Chondrocyte (in vitro differentiated cells): ENCODE data around the gene GGTLC1. TPM values are rescaled to one million over a fixed set of nuclear protein-coding genes. Genes with fewer than 3 reads are reported as not detected.

Experiments
- DNase-seq: peaks from one replicate; pipeline ENCODE4 v3.0.0; 2021; ENCODE audit warnings: mixed read lengths, low spot score
- H3K27ac Mint-ChIP-seq: one replicate; pipeline ENCODE4 v1.8.0; 2021; ENCODE audit warnings: mild to moderate bottlenecking, moderate library complexity, mixed read lengths; ENCODE audit not compliant: unreplicated experiment
- H3K27me3 Mint-ChIP-seq: 2 replicates; pipeline ENCODE4 v1.8.0; 2021; ENCODE audit warnings: low read depth, mixed read lengths
- H3K36me3 Mint-ChIP-seq: 2 replicates; pipeline ENCODE4 v1.8.0; 2021; ENCODE audit warnings: low read depth, mixed read lengths
- H3K4me1 Mint-ChIP-seq: 2 replicates; pipeline ENCODE4 v1.8.0; 2021; ENCODE audit warnings: low read depth, mild to moderate bottlenecking, mixed read lengths
- H3K4me3 Mint-ChIP-seq: one replicate; pipeline ENCODE4 v1.8.0; 2021; ENCODE audit warnings: mild to moderate bottlenecking, moderate library complexity, mixed read lengths; ENCODE audit not compliant: unreplicated experiment
- H3K9me3 Mint-ChIP-seq: 2 replicates; pipeline ENCODE4 v1.8.0; 2021; ENCODE audit warnings: low read depth, mixed read lengths
- total RNA-seq: library from RNA; stranded (reverse); gene quantifications from 3 replicates; pipeline ENCODE4 v1.2.1, GENCODE V29; 2021
- TF ChIP-seq, protein P1 (sequence below): fragments of 200-600 bp; sonication (generic); IDR thresholded peaks from 2 replicates; pipeline ENCODE4 v1.5.0; 2021; ENCODE audit warnings: antibody characterized with exemption, mild to moderate bottlenecking, moderate library complexity

GGTLC1 gene
- total RNA-seq, 1 donor from 2014 or later, result not detected

DNA sequence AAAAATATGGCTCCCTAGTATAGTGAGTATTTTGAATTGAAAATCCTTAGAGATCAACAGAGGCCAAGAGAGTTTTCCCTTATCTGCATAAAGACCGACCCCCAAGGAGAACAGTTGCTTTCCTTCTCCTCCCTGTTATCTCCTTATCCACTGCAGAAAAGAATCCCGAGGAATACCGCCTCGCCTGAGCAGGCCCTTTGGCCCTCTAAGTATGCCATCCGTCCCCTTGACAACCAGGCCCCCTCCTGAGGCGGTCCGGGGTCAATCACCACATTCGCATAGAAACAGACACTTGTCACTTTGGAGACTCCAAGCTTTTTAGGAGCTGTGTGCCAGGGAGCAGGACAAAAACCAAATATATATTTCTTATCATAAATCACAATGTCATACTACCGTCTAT is 15.9 kb upstream of the GGTLC1 start:
- Mint-ChIP-seq H3K27ac (no peak overlapping the region), H3K36me3 (no peaks in the 10 kb centered on the region), H3K9me3 (no peaks in the 10 kb centered on the region), H3K27me3 (peaks cover 33% of the 10 kb centered on the region), H3K4me3 (no peak overlapping the region), H3K4me1 (no peaks in the 10 kb centered on the region)
- TF ChIP-seq, protein P1, sequence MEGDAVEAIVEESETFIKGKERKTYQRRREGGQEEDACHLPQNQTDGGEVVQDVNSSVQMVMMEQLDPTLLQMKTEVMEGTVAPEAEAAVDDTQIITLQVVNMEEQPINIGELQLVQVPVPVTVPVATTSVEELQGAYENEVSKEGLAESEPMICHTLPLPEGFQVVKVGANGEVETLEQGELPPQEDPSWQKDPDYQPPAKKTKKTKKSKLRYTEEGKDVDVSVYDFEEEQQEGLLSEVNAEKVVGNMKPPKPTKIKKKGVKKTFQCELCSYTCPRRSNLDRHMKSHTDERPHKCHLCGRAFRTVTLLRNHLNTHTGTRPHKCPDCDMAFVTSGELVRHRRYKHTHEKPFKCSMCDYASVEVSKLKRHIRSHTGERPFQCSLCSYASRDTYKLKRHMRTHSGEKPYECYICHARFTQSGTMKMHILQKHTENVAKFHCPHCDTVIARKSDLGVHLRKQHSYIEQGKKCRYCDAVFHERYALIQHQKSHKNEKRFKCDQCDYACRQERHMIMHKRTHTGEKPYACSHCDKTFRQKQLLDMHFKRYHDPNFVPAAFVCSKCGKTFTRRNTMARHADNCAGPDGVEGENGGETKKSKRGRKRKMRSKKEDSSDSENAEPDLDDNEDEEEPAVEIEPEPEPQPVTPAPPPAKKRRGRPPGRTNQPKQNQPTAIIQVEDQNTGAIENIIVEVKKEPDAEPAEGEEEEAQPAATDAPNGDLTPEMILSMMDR, result no peak
- no peak for DNase-seq

DNA sequence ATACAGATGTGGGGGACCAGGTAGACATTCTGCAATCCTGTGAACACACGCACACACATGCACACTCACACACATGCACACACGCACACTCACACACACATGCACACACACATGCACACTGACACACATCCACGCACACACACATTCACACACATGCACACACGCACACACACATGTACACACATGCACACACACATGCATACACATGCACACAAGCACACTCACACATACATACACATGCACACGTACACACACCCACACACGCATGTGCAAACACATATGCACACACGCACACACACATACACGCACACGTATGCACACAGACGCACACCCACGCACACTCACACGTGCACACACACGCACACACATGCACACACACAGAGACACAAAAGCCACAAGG is 14.3 kb upstream of the GGTLC1 start:
- DNase-seq, result no peak
- no peak overlapping the region for H3K27ac Mint-ChIP-seq
- H3K36me3 Mint-ChIP-seq, result no peaks in the 10 kb centered on the region
- H3K9me3 Mint-ChIP-seq, result no peaks in the 10 kb centered on the region
- no peak overlapping the region for H3K4me3 Mint-ChIP-seq
- no peaks in the 10 kb centered on the region for H3K4me1 Mint-ChIP-seq
- H3K27me3 Mint-ChIP-seq, result peaks cover 43% of the 10 kb centered on the region
- TF ChIP-seq, protein P1, result no peak

DNA sequence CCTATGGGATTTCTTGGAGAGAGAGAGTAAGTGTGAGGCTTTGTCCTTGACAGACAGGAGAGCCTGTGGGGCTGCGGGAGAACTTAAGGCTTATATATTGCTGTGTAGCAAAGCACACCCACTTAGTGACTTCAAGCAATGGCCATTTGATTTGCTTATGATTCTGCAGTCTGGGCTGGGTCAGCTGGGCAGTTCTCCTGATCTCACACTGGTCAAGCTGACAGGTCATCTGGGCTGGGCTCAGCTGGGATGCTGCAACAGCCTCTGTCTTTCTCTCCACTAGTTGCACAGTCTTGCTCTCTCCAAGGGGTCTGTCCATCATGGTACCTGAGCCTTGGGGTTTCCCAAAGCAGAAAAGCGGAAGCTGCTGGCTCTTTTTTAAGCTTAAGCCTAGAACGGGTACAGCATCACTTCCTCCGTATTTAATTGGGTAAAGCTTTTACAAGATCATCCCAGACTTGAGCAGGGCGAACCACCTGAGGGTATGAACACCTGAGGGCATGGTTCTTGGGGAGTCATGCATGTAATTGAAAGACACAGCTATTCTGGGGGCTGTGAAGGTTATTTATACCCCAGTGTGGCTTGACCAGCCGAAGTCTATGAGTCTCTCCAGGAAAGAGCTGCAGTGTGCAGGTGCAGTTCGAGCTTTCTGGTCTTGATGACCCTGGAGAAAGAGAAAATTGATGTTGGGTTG is 13.3 kb upstream of the GGTLC1 start:
- H3K4me1 Mint-ChIP-seq, result no peaks in the 10 kb centered on the region
- no peak overlapping the region for H3K4me3 Mint-ChIP-seq
- TF ChIP-seq, protein P1, result no peak
- no peak overlapping the region for H3K27ac Mint-ChIP-seq
- H3K36me3 Mint-ChIP-seq, result no peaks in the 10 kb centered on the region
- DNase-seq, result no peak
- peaks cover 46% of the 10 kb centered on the region for H3K27me3 Mint-ChIP-seq
- H3K9me3 Mint-ChIP-seq, result no peaks in the 10 kb centered on the region

DNA sequence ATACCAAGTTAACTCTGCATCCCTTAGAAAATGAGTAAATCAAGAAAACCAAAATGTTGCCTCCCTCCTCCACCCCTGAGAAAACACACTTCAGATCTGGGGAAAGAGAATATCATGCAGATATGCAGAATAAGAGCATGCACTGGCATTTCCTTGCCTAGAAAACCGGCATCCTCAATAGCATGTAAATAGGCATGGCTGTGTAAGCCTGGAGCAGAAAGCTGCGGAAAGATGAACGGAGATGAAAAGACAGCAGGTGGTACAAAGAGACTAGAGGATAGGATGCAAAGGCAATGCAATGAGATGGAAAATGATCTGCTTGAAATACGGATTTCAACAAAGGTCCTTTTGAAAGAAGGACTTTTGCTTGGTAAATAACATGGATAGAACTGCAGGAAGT is 10.3 kb upstream of the GGTLC1 start:
- H3K27ac Mint-ChIP-seq, result peak overlapping the region; percentile 14
- no peak for DNase-seq
- TF ChIP-seq, protein P1, result no peak
- no peaks in the 10 kb centered on the region for H3K4me1 Mint-ChIP-seq
- H3K4me3 Mint-ChIP-seq, result no peak overlapping the region
- H3K27me3 Mint-ChIP-seq, result peaks cover 44% of the 10 kb centered on the region
- no peaks in the 10 kb centered on the region for H3K36me3 Mint-ChIP-seq
- no peaks in the 10 kb centered on the region for H3K9me3 Mint-ChIP-seq

DNA sequence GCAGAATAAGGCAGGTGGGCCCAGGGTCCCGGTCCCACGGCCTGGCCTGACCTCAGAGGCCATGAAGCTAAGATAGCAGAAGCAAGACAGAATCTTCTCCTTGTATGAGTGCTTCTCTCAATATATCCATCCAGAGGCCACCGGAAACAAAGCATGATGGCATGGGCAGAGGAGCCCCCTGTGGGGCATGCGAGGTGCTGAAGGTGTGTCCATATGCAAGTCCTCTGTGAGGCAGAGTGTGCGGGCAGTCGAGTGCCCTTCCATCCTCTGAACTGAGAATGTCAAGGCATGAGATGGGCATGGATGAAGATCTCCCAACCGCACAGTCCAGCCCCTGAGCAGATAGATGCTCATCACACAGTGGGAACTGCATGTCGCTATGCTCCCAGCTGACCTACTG is 9.8 kb upstream of the GGTLC1 start:
- no peaks in the 10 kb centered on the region for H3K9me3 Mint-ChIP-seq
- H3K4me3 Mint-ChIP-seq, result no peak overlapping the region
- no peak overlapping the region for H3K27ac Mint-ChIP-seq
- DNase-seq, result no peak
- peaks cover 42% of the 10 kb centered on the region for H3K27me3 Mint-ChIP-seq
- H3K4me1 Mint-ChIP-seq, result no peaks in the 10 kb centered on the region
- no peaks in the 10 kb centered on the region for H3K36me3 Mint-ChIP-seq
- TF ChIP-seq, protein P1, result no peak
